ENCODE data around the gene CHID1.
A peak's percentile ranks its signal among the peaks of the same experiment; 100 is the strongest.

CHID1 gene

GRCh38 chr11:849951-850774, 60.4 kb downstream of the CHID1 start:
- no peak for DNase-seq (ENCODE audit: low read depth)

- DNase-seq (ENCODE audit: low read depth): no peak
Observed at GRCh38 chr11:849104-849824, 61.3 kb downstream of the CHID1 start.

DNA sequence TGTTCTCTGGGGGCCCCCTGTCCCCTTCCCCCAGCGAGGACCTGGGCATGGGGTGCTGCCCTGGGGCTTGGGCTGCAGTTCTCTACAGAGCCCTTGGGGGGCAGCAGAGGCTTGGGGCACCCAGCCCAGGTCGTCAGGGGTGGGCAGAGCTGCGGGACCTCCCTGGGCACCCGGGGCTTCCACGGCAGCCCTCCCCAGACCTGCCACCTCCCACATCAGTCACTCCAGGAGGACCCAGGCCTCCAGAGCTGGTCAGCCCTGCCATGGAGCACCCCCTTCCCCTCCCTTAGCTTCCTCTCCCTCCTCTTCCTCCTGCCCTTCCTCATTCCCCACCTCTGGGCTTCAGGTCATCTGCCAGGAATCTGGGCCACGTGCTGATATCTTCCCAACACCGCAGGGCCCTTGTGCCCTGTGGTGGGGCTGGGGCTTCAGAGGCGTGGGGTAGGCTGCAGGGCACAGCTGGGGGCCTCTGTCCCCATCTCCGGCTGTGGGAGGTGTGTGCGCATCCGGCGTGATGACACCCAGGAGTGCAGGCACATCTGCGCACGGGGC, 62.2 kb downstream of the CHID1 start:
- no peak for DNase-seq (ENCODE audit: low read depth)

DNA sequence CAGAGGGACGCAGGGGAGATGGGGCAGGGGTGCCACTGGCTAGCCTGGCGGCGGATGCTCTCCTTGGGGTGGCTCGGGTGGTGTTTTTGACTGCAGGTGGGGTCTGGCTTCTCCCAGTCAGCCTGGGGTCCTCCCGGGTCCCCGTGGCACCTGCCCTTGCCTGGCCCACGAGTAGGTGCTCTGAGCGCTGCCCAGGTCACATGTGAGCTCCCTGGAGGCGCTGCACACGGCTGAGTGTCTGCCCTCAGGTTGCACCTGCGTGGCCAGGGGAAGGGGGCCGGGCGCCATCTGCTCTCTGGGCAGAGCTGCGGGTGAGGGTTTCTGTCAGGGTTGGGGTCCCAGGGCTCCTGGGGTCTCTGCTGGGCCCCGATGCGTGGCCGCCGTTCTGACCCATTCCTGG, 62.7 kb downstream of the CHID1 start:
- no peak for DNase-seq (ENCODE audit: low read depth)

- DNase-seq (ENCODE audit: low read depth): no peak
Observed at GRCh38 chr11:846496-847098, 64.0 kb downstream of the CHID1 start.

DNA sequence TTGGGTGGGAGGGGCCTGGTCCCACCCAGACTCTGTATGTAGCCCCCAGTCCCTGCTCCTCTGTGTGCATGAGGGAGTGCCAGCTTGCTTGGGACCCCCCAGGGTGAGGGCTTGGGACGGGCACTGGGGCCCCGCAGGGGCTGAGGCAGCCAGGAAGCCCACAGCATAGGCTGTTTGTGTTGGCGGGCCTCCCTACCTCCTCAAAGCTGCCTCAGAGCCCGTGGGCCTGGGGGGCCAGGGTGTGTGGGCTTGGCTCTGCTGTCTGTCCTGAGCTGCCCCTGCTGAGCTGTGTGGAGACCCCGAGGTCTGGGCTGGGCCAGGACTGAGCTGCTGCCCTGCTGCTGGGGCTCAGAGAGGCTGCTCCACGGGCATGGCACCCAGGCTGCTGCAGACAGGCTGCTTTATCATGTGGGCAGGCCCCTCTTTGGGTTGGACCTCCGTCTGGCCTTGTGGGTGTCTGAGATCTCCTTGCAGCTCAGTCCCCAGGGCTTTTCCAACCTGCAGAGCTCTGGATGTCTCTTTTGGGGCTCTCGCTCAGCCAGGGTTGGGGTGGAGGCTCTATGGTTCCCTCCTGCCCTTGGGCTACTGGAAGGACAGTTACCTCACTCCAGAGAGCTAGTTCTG, 64.6 kb downstream of the CHID1 start:
- DNase-seq (ENCODE audit: low read depth): no peak

DNA sequence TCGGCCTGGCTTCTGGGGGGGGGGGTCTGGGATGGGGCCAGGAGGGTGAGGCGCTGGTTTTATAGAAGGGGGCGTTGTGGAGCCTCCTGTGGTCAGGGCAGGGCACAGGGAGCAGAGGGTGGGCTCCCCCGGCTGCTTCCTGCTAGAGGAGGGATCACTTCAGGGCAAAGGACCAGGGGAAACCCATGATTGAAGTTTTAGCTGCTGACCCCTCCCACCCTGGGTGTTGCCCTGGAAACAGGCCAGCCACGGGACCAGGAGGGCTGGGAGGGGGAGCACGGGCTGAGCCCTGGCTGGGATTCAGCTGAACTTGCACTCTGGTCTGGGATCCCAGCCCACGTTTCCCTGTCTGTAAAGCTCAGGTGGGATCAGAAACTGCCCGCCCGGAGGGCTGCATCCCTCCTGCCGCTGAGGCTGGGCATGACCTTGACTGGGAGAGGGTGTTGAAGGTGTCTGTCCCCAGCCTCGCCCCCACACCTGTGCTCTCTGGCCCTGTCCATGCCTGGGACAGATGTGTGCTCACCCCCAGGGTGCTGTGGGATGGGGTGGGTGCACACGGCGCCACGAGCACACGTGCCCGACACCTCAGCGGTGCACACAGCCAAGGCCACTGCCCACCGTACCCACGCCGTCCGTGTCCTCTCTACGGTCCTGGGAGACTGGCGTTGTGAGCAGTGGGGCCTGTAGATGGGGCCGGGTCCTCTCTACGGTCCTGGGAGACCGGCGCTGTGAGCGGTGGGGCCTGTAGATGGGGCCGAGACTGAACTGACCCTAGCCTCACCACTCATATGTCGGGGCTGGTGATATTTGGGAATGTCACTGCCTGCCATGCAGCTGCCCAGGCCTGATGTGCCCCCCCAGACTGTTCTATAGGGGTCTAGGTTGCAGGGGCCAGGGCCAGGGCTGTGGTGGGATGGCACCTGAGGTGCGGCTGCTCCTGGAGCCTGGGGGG, 65.6 kb downstream of the CHID1 start:
- peak; percentile 76 for DNase-seq (ENCODE audit: low read depth)

GRCh38 chr11:843818-844692, 66.6 kb downstream of the CHID1 start:
- peak; percentile 94 for DNase-seq (ENCODE audit: low read depth)

- no peak for DNase-seq (ENCODE audit: low read depth)
Observed at GRCh38 chr11:843086-843734, 67.4 kb downstream of the CHID1 start.

- DNase-seq (ENCODE audit: low read depth): no peak
Observed at GRCh38 chr11:842370-843002, 68.1 kb downstream of the CHID1 start, which contains the start of the genes POLR2L and TSPAN4. TSS of gene POLR2L (minus strand) at chr11:842529. CDS start at chr11:842508, 21 bp downstream. TSS of gene TSPAN4 (plus strand) at chr11:842852. CDS start at chr11:850305, 7,453 bp downstream.

GRCh38 chr11:841981-842369, 68.6 kb downstream of the CHID1 start:
- no peak for DNase-seq (ENCODE audit: low read depth)

DNA sequence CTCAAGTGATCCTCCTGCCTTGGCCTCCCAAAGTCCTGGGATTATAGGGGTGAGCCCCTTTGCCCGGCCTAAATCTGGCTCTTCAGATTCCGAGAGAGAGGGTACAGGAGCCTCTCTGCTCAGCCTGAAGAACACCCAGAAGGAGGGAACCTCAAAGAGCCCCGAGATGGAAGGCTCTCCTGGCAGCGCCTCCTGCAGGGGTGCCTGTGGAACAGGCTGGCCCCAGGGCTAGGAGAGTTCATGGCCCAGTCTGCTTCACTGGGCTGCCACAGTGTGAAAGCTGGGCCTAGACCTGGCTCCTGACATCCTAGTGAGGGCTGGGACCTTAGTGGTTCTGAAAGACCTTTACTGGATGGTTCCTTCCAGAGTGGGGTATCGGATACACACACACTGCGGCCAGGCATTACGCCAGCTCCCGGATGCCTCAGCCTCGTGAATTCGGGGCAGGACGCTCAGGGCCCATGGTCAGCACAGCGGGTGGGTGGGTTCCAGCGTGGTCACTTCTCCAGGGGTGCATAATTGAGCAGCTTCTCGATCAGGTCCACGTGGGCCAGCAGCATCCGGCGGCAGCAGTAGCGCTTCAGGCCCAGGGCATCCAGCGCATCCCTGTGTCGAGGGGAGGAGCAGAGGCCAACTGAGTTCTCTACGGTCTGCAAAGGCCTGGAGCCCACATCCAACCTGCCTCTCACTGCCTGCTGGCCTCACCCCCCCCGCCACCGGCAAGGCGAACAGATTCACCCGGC, 70.6 kb downstream of the CHID1 start:
- DNase-seq (ENCODE audit: low read depth): no peak

- DNase-seq (ENCODE audit: low read depth): no peak
Observed at GRCh38 chr11:839280-839623, 71.4 kb downstream of the CHID1 start.

- DNase-seq (ENCODE audit: low read depth): no peak
Observed at GRCh38 chr11:838441-839279, 72.0 kb downstream of the CHID1 start.

GRCh38 chr11:837990-838307, 72.7 kb downstream of the CHID1 start:
- no peak for DNase-seq (ENCODE audit: low read depth)

DNA sequence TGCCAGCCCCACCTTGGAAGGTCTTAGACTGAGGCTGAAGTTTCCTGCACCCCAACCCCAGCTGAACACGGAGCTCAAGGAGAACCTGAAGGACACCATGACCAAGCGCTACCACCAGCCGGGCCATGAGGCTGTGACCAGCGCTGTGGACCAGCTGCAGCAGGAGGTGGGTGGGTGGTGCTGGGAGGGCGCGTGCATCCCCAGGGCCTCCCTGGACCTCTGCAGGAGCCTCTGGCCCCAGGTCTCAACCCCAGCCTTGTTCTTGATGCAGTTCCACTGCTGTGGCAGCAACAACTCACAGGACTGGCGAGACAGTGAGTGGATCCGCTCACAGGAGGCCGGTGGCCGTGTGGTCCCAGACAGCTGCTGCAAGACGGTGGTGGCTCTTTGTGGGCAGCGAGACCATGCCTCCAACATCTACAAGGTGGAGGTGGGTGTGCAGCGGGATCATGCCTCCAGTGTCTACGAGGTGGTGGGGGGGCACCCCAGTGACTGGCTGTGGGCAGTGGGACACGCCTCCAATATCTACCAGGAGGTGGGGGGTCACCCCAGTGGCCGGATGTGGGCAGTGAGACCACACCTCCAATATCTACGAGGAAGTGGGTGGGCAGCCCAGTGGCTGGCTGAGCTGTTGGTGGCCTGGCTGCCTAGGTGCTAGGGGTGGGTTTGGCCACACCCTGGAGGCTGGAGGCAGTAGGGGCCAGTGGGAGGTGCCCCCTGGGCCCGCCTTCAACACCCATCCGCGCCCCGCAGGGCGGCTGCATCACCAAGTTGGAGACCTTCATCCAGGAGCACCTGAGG, 73.2 kb downstream of the CHID1 start:
- DNase-seq (ENCODE audit: low read depth): no peak

DNA sequence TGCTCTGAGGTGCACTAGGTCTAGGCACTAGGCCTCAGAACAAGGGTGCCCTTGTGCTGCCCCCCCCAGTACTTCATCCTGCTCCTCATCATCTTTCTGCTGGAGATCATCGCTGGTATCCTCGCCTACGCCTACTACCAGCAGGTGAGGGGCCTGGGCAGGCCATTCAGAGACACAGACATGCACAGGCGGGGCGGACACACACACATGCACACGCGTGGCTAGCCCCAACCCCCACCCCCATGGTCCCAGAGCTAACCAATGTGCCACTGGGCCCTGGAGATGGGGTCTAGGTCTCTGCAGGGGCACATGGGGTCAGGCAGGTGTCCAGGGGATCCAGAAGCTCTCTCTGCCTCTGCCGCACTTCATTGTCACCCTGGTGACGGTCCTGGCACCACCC, 73.9 kb downstream of the CHID1 start:
- no peak for DNase-seq (ENCODE audit: low read depth)
